ENCODE results near the gene ACAD10.
"Not testable (repeated sequence)": the region's sequence is repeated elsewhere in the genome, so short reads cannot be mapped to it uniquely, and the experiment has no call there.

The ACAD10 gene

GRCh38 chr12:111685811-111686573, at the start of gene ACAD10, which contains the start of gene BRAP:
ACAD10 (plus strand) TSS chr12:111686053; CDS start chr12:111692710, 6,657 bp downstream.
BRAP (minus strand) TSS chr12:111685956; CDS start chr12:111685792, 164 bp downstream.
- peak; percentile 88 for DNase-seq (ENCODE audit: low read depth)

- DNase-seq (ENCODE audit: low read depth), result no peak
Observed at GRCh38 chr12:111636209-111636945, 49.5 kb upstream of the ACAD10 start.

- DNase-seq (ENCODE audit: low read depth), result no peak
Observed at GRCh38 chr12:111638556-111638955, 47.3 kb upstream of the ACAD10 start.

- DNase-seq (ENCODE audit: low read depth), result no peak
Observed at GRCh38 chr12:111640506-111640905, 45.3 kb upstream of the ACAD10 start.

- DNase-seq (ENCODE audit: low read depth), result no peak
Observed at GRCh38 chr12:111642681-111643426, 43.0 kb upstream of the ACAD10 start.

GRCh38 chr12:111643427-111643826, 42.4 kb upstream of the ACAD10 start:
- no peak for DNase-seq (ENCODE audit: low read depth)

GRCh38 chr12:111645433-111645832, 40.4 kb upstream of the ACAD10 start:
- no peak for DNase-seq (ENCODE audit: low read depth)

GRCh38 chr12:111650912-111651311, 34.9 kb upstream of the ACAD10 start:
- DNase-seq (ENCODE audit: low read depth), result no peak

GRCh38 chr12:111652530-111652929, 33.3 kb upstream of the ACAD10 start:
- DNase-seq (ENCODE audit: low read depth), result not testable (repeated sequence)

GRCh38 chr12:111653596-111653995, 32.3 kb upstream of the ACAD10 start:
- no peak for DNase-seq (ENCODE audit: low read depth)

GRCh38 chr12:111655356-111655755, 30.5 kb upstream of the ACAD10 start:
- DNase-seq (ENCODE audit: low read depth), result no peak

- no peak for DNase-seq (ENCODE audit: low read depth)
Observed at GRCh38 chr12:111656016-111656415, 29.8 kb upstream of the ACAD10 start.

- DNase-seq (ENCODE audit: low read depth), result no peak
Observed at GRCh38 chr12:111664499-111664898, 21.4 kb upstream of the ACAD10 start.

- no peak for DNase-seq (ENCODE audit: low read depth)
Observed at GRCh38 chr12:111664961-111665865, 20.6 kb upstream of the ACAD10 start.

GRCh38 chr12:111672822-111673381, 13.0 kb upstream of the ACAD10 start:
- no peak for DNase-seq (ENCODE audit: low read depth)

GRCh38 chr12:111673503-111673902, 12.3 kb upstream of the ACAD10 start:
- DNase-seq (ENCODE audit: low read depth), result no peak

GRCh38 chr12:111677186-111677585, 8.7 kb upstream of the ACAD10 start:
- DNase-seq (ENCODE audit: low read depth), result no peak

- not testable (repeated sequence) for DNase-seq (ENCODE audit: low read depth)
Observed at GRCh38 chr12:111684485-111685198, 1.2 kb upstream of the ACAD10 start.

GRCh38 chr12:111685322-111685810, 487 bp upstream of the ACAD10 start:
- no peak for DNase-seq (ENCODE audit: low read depth)

GRCh38 chr12:111686574-111687105, 787 bp downstream of the ACAD10 start:
- DNase-seq (ENCODE audit: low read depth), result no peak

All from T-helper 22 cell (primary cell).